SK-N-SH treated with all-trans-retinoic acid at 6 μM for 48 hours (cell line): ENCODE measurements around the gene DCLK1.

Experiments used
- TOX ChIP-seq: fragments of 250-450 bp; sonication (Bioruptor Pico); IDR thresholded peaks from 2 replicates; pipeline ENCODE4 v1.8.0; 2021; ENCODE audit warnings: mild to moderate bottlenecking, moderate library complexity, borderline replicate concordance
- TF ChIP-seq, protein P1 (sequence below): fragments of 250-450 bp; sonication (Bioruptor Pico); IDR thresholded peaks from 2 replicates; pipeline ENCODE4 v1.5.0; 2020; ENCODE audit warnings: mild to moderate bottlenecking, moderate library complexity

DNA sequence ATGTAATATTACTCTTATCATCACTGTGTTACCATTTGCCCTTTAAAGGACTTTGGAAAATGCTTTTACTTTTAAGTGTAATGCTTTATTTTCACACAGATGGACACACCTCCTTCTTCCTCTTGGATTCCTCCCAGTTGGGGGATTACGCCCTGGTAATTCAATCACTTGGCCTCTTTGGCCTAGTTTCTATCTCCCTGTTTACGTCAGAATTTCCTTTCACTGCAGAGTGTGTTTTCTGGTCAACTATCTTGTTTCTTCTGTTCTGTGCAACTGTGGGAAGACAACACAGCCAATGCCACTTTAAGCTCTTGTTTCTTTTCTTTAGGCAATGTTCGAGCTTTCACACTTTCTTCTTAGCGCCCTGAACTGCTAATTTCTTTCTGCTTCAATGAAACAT lies 397.4 kb downstream of the DCLK1 start:
- no peak for TF ChIP-seq TOX (CRISPR knock-in tag)
- TF ChIP-seq, protein P1, sequence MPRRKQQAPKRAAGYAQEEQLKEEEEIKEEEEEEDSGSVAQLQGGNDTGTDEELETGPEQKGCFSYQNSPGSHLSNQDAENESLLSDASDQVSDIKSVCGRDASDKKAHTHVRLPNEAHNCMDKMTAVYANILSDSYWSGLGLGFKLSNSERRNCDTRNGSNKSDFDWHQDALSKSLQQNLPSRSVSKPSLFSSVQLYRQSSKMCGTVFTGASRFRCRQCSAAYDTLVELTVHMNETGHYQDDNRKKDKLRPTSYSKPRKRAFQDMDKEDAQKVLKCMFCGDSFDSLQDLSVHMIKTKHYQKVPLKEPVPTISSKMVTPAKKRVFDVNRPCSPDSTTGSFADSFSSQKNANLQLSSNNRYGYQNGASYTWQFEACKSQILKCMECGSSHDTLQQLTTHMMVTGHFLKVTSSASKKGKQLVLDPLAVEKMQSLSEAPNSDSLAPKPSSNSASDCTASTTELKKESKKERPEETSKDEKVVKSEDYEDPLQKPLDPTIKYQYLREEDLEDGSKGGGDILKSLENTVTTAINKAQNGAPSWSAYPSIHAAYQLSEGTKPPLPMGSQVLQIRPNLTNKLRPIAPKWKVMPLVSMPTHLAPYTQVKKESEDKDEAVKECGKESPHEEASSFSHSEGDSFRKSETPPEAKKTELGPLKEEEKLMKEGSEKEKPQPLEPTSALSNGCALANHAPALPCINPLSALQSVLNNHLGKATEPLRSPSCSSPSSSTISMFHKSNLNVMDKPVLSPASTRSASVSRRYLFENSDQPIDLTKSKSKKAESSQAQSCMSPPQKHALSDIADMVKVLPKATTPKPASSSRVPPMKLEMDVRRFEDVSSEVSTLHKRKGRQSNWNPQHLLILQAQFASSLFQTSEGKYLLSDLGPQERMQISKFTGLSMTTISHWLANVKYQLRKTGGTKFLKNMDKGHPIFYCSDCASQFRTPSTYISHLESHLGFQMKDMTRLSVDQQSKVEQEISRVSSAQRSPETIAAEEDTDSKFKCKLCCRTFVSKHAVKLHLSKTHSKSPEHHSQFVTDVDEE (CRISPR knock-in tag), result no peak
